ENCODE data around the gene CREBBP. TPM values are rescaled to one million over a fixed set of nuclear protein-coding genes. Genes with fewer than 3 reads are reported as not detected.

The CREBBP gene
- polyA plus RNA-seq, 1 experiment = 6.6 TPM

- no peaks in the 10 kb centered on the region for H3K27me3 ChIP-seq (ENCODE audit: control insufficient read depth, insufficient read depth, low read length)
- no peak for DNase-seq (ENCODE audit: low read depth)
- peaks cover 26% of the 10 kb centered on the region for H3K36me3 ChIP-seq (ENCODE audit: control insufficient read depth, insufficient read depth, low read length)
- ChIA-PET POLR2A (no interaction called here), CTCF (no interaction called here)
- no peak for TF ChIP-seq CTCF (IDR thresholded peaks at IDR 0.05; ENCODE audit: insufficient read depth, low read depth, low read length)
- no peak overlapping the region for H3K4me3 ChIP-seq (ENCODE audit: low read depth, low read length)
Observed at GRCh38 chr16:3780570-3780969, 99.9 kb downstream of the CREBBP start.

DNA sequence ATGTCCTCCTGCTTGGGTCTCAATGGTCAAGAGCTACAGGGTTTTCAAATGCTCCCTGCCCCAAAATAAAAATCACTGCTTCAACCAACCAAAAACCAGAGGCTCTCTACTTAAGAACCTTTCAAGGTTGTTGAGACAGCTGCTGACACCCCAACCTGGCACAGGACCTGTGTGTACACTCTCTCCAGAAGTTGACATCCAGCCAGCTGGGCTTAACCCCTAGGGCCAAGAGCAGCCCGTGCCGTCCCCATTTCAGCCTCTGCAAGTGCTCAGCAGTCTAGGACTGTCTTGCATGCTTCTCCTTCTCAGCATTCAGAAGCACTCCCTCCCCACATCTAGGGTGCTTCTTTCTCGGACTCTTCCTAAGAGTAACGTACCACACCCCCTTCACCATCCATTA lies 104.2 kb downstream of the CREBBP start:
- Histone ChIP-seq H3K4me3 (ENCODE audit: low read depth, low read length) (no peak overlapping the region), H3K36me3 (ENCODE audit: control insufficient read depth, insufficient read depth, low read length) (peaks cover 29% of the 10 kb centered on the region), H3K27me3 (ENCODE audit: control insufficient read depth, insufficient read depth, low read length) (no peaks in the 10 kb centered on the region)
- ChIA-PET CTCF (no interaction called here), POLR2A (no interaction called here)
- TF ChIP-seq CTCF (IDR thresholded peaks at IDR 0.05; ENCODE audit: insufficient read depth, low read depth, low read length) = no peak
- no peak for DNase-seq (ENCODE audit: low read depth)

DNA sequence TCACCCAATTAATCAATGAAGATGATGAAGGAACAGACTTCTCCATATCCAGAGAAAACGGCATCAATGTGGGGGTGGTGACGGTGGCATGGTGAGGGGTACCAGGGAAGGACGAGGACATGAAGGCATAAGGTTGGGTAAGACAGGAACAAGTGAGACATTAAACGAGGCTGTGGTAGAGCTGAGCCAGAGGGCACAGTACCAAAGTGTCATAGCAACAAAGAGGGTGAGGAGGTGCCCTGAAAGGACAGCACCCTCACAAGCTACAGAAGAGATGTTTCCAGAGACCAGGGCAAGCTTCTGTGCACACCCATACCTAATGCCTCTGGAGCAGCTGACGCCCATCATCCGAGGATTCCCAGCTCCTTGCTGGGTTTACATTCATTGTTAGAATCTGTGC lies 105.7 kb downstream of the CREBBP start:
- ChIA-PET POLR2A (no interaction called here), CTCF (no interaction called here)
- Histone ChIP-seq H3K4me3 (ENCODE audit: low read depth, low read length) (no peak overlapping the region), H3K27me3 (ENCODE audit: control insufficient read depth, insufficient read depth, low read length) (no peaks in the 10 kb centered on the region), H3K36me3 (ENCODE audit: control insufficient read depth, insufficient read depth, low read length) (peaks cover 28% of the 10 kb centered on the region)
- no peak for DNase-seq (ENCODE audit: low read depth)
- no peak for TF ChIP-seq CTCF (IDR thresholded peaks at IDR 0.05; ENCODE audit: insufficient read depth, low read depth, low read length)

GRCh38 chr16:3774156-3774767 lies 106.3 kb downstream of the CREBBP start:
- peaks cover 25% of the 10 kb centered on the region for H3K36me3 ChIP-seq (ENCODE audit: control insufficient read depth, insufficient read depth, low read length)
- H3K4me3 ChIP-seq (ENCODE audit: low read depth, low read length) = no peak overlapping the region
- CTCF ChIA-PET = no interaction called here
- peak; percentile 39 for DNase-seq (ENCODE audit: low read depth)
- POLR2A ChIA-PET = interaction anchor here (0.7 kb wide), 1 partner anchor 314 kb away, joined by 3 read pairs; no protein-coding TSS in a partner anchor
- TF ChIP-seq CTCF (IDR thresholded peaks at IDR 0.05; ENCODE audit: insufficient read depth, low read depth, low read length) = no peak
- no peaks in the 10 kb centered on the region for H3K27me3 ChIP-seq (ENCODE audit: control insufficient read depth, insufficient read depth, low read length)

GRCh38 chr16:3773663-3774062 lies 106.8 kb downstream of the CREBBP start:
- H3K27me3 ChIP-seq (ENCODE audit: control insufficient read depth, insufficient read depth, low read length) = no peaks in the 10 kb centered on the region
- no peak for TF ChIP-seq CTCF (IDR thresholded peaks at IDR 0.05; ENCODE audit: insufficient read depth, low read depth, low read length)
- POLR2A ChIA-PET = interaction anchor here (0.7 kb wide), 1 partner anchor 314 kb away, joined by 3 read pairs; no protein-coding TSS in a partner anchor
- CTCF ChIA-PET = no interaction called here
- peaks cover 27% of the 10 kb centered on the region for H3K36me3 ChIP-seq (ENCODE audit: control insufficient read depth, insufficient read depth, low read length)
- no peak for DNase-seq (ENCODE audit: low read depth)
- no peak overlapping the region for H3K4me3 ChIP-seq (ENCODE audit: low read depth, low read length)

All from BJ (cell line).